GM15510 (cell line): ENCODE data around the gene NAV2.

ENCODE experiments used
- POLR2A ChIP-seq: IDR thresholded peaks from 3 replicates; pipeline ENCODE4 v1.6.1; 2011; ENCODE audit warnings: borderline replicate concordance; ENCODE audit not compliant: insufficient read length; ENCODE audit errors: extremely low read depth

NAV2 gene

GRCh38 chr11:19972651-19973050 lies 260.0 kb downstream of the NAV2 start:
- no peak for TF ChIP-seq POLR2A

DNA sequence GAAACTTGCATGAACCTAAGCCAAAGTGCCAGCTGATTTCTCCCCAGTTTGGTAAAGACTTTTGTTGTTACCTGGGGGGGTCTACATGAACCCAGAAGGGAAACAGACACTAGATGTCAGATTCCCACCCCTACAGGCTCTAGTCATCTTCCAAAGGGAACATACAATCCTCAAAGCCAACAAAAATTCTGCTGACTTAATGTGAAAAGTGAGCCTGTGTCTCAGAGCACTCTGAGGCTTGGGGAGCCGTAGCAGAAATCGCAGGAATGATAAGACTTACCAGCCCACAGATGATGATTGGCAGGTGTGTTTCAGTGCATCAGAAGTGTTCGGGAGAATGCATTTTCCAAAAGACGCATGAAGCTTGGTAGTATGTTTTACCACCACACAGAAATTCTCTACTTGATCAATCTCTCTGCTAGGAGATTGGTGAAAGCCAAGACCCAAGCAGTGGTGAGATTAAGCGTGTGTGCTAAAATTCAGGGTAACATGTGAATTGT lies 260.5 kb downstream of the NAV2 start:
- TF ChIP-seq POLR2A: no peak

DNA sequence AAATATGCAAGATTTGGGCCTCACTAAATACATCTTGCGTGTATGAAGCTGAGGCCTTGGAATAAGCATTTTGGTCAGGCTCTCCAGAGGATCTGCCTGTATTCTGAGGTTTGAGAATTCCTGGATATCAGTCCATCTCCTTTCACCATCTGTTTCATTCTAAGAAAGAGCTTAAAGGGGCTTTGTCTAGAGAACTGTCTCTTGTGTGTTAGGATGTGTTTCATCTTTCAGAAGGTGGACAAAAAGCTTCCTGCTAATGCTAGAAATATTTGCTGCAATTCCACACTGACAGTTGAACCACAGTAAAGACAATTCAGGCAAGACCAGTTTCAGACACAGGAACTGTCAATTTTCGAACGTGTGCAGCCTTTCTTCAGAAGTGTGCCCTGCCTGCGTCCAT lies 262.2 kb downstream of the NAV2 start:
- TF ChIP-seq POLR2A: no peak

- TF ChIP-seq POLR2A: no peak
These were observed 262.9 kb downstream of the NAV2 start for GRCh38 chr11:19975414-19975990.

DNA sequence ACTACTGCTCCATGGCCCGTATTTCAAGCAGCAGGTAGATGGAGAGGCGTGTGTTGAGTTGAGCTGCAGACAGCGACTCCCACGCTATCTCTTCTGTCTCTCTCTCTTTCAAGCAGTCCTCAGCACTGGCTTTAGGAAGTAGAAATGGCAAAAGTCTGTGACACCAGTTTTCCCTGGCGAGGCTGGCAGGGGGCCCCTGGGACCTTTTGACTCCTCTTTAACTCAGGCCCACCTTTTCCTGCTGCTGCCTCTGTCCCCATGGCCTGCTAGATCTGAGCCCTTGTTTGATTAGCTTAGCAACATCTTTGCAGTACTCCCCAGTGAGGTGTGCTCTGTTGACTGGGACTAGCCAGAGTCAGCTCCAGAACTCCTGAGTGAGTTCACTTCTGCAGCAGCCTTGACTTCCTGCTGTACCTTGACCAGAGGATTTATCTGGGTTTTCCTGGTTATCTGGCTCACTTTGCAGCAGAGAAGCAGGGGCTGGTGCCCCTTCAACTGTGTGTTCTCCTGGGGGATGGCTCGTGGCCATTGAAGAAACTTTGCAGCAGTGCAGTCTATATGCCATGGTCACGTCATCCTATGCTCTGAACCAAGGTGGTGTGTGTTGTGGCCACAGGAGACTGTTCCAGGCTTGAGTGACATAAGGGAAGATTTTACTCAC lies 263.8 kb downstream of the NAV2 start:
- TF ChIP-seq POLR2A: no peak

GRCh38 chr11:19977941-19978340 lies 265.3 kb downstream of the NAV2 start:
- TF ChIP-seq POLR2A: no peak

- TF ChIP-seq POLR2A: no peak
These were observed 266.3 kb downstream of the NAV2 start for GRCh38 chr11:19978668-19979518.

DNA sequence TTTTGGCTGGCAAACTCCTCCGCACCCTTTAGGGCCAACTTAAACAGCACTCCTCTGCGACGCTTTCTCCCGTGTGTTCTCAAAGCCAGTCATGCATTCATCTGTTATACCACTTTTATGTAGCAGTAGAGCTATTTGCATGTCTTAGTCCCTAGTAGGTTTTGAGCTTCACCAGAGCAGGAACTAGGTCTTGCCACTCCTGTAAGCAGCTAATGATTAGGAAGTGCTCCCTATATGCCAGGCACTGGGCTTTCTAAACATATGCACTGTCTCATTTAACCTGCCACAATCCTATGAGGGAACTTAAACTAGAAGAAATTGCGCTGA lies 266.8 kb downstream of the NAV2 start:
- TF ChIP-seq POLR2A: no peak

GRCh38 chr11:19980388-19980787 lies 267.8 kb downstream of the NAV2 start:
- no peak for TF ChIP-seq POLR2A

DNA sequence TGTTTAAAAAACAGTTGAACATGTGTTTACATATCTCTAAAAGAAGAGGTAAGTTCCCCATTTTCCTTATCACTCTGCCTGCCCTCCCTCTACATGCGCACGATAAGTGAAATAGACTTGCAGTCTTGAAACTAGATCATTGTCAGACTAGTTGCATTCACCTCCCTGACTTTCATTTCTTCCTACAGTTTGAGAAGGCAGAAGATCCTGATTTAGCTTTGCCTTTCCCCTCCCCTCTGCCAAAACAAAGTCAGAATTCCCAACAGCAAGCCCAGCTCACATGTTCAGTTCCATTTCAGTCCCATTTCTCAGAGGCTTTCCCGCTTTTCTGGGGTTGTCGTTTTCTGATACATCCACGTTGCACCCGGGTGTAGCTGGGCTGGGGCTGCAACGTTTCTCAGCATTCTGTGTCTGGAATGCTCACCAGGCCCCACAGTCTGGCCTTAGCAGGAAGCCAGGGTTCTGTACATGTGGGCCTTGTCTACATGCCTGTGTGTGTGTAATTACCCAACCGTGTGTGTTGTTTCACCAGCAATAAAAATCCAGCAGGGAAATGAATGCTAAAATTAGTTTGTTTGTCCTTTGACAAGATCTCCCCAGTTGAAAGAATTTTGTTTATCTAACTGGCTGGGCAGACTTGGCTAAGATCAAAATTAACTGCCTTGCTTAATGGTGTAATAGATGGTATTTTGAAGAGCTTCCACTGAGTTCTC lies 268.5 kb downstream of the NAV2 start:
- TF ChIP-seq POLR2A: no peak

GRCh38 chr11:19982774-19983495 lies 270.3 kb downstream of the NAV2 start:
- no peak for TF ChIP-seq POLR2A

GRCh38 chr11:19984048-19984742 lies 271.6 kb downstream of the NAV2 start:
- TF ChIP-seq POLR2A: no peak

- TF ChIP-seq POLR2A: no peak
These were observed 272.5 kb downstream of the NAV2 start for GRCh38 chr11:19985111-19985510.

GRCh38 chr11:19987331-19987801 lies 274.7 kb downstream of the NAV2 start:
- TF ChIP-seq POLR2A: no peak
